PFSK-1 (cell line): ENCODE measurements around the gene SF3A2.
A peak's percentile ranks its signal among the peaks of the same experiment; 100 is the strongest.

ENCODE experiments used
- FOXP2 ChIP-seq: optimal IDR thresholded peaks from 2 replicates; pipeline ENCODE3; 2011; ENCODE audit warnings: borderline replicate concordance, control low read depth, inconsistent platforms; ENCODE audit not compliant: insufficient read depth; ENCODE audit errors: extremely low read length, extremely low read depth
- POLR2AphosphoS5 ChIP-seq: IDR thresholded peaks from 2 replicates; pipeline ENCODE4 v1.6.1; 2012; ENCODE audit warnings: low read depth, mild to moderate bottlenecking, control low read depth, low read length, moderate library complexity
- SIN3A ChIP-seq: IDR thresholded peaks from 2 replicates; pipeline ENCODE4 v1.6.1; 2012; ENCODE audit warnings: mild to moderate bottlenecking, low read length, moderate library complexity, borderline replicate concordance; ENCODE audit not compliant: insufficient read depth
- TAF1 ChIP-seq: IDR thresholded peaks from 2 replicates; pipeline ENCODE4 v1.6.1; 2012; ENCODE audit warnings: low read length, control low read depth, borderline replicate concordance; ENCODE audit not compliant: insufficient read depth
- TF ChIP-seq, protein P1 (sequence below), 2 experiments: IDR thresholded peaks; 2 replicates each; pipeline versions ENCODE4 v1.6.1 to v1.8.0; 2011 to 2012; ENCODE audit warnings: low read depth in 2 of 2, low read length in 2 of 2, control low read depth in 1 of 2, inconsistent platforms in 1 of 2, mild to moderate bottlenecking in 1 of 2, moderate library complexity in 1 of 2; ENCODE audit not compliant: insufficient read depth in 1 of 2

The SF3A2 gene

DNA sequence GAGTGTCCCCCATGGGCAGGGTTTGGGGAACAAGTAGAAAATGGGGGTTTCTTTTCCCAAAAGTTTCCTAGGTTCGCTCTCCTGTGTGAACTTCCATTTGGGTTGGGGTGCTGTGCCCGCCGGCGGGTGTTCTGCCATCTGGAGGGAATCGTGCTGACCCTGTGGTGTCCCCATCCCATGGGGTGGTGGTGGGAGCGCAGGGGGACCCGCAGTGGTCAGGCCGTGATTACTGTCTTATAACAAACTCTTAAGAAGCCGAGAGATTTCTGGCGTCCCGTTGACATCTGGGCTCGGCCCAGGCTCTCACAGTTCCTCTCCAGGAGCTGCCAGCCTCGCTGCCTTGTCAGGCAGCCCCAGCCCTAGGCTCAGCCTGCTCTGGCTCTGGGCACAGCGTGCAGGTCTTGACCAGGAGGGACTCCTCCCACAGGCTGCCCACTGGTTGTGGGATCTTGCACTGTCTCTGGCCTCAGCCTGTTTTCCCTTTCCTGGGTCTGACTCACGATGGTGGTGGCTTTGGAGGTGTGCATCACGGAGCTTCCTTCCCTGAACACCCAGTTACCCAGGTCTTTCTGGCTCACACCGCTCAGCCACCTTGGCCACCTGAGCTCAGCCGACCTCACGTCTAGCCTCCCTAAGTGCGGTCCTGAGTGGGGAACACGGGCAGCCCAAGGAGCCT is 35.0 kb upstream of the SF3A2 start:
- TF ChIP-seq FOXP2 (no peak), SIN3A (no peak), TAF1 (no peak), POLR2AphosphoS5 (no peak)
- TF ChIP-seq, protein P1, sequence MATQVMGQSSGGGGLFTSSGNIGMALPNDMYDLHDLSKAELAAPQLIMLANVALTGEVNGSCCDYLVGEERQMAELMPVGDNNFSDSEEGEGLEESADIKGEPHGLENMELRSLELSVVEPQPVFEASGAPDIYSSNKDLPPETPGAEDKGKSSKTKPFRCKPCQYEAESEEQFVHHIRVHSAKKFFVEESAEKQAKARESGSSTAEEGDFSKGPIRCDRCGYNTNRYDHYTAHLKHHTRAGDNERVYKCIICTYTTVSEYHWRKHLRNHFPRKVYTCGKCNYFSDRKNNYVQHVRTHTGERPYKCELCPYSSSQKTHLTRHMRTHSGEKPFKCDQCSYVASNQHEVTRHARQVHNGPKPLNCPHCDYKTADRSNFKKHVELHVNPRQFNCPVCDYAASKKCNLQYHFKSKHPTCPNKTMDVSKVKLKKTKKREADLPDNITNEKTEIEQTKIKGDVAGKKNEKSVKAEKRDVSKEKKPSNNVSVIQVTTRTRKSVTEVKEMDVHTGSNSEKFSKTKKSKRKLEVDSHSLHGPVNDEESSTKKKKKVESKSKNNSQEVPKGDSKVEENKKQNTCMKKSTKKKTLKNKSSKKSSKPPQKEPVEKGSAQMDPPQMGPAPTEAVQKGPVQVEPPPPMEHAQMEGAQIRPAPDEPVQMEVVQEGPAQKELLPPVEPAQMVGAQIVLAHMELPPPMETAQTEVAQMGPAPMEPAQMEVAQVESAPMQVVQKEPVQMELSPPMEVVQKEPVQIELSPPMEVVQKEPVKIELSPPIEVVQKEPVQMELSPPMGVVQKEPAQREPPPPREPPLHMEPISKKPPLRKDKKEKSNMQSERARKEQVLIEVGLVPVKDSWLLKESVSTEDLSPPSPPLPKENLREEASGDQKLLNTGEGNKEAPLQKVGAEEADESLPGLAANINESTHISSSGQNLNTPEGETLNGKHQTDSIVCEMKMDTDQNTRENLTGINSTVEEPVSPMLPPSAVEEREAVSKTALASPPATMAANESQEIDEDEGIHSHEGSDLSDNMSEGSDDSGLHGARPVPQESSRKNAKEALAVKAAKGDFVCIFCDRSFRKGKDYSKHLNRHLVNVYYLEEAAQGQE (IDR thresholded peaks at IDR 0.05; ENCODE audit: insufficient read depth in 1 of 2, low read depth in 2 of 2, low read length in 2 of 2) = no peak

GRCh38 chr19:2202366-2202765 is 34.3 kb upstream of the SF3A2 start:
- no peak for TF ChIP-seq TAF1
- no peak for TF ChIP-seq FOXP2
- no peak for TF ChIP-seq SIN3A
- TF ChIP-seq, protein P1 (IDR thresholded peaks at IDR 0.05; ENCODE audit: insufficient read depth in 1 of 2, low read depth in 2 of 2, low read length in 2 of 2) = no peak
- TF ChIP-seq POLR2AphosphoS5 = no peak

DNA sequence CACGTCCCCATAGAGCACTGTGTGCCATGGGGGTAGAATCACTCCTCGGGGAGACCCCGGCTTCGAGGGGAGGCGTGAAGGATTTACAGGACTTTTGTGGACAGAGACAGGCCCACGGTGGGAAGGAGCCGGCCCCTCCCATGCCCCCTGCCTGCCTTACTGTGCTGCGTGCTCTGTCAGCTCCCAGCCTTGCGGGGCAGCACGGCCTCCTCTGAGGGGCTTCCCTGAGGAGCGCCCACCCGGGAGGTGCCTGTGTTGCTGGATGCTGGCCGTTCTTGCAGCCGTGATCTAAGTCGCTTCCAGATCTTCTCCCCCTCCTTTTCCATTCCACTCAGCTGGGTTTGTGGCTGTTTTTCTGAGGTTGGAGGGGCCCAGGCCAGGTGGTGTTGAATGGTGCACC is 29.6 kb upstream of the SF3A2 start:
- TF ChIP-seq POLR2AphosphoS5 = no peak
- no peak for TF ChIP-seq TAF1
- no peak for TF ChIP-seq FOXP2
- TF ChIP-seq, protein P1 (IDR thresholded peaks at IDR 0.05; ENCODE audit: insufficient read depth in 1 of 2, low read depth in 2 of 2, low read length in 2 of 2) = no peak
- no peak for TF ChIP-seq SIN3A

DNA sequence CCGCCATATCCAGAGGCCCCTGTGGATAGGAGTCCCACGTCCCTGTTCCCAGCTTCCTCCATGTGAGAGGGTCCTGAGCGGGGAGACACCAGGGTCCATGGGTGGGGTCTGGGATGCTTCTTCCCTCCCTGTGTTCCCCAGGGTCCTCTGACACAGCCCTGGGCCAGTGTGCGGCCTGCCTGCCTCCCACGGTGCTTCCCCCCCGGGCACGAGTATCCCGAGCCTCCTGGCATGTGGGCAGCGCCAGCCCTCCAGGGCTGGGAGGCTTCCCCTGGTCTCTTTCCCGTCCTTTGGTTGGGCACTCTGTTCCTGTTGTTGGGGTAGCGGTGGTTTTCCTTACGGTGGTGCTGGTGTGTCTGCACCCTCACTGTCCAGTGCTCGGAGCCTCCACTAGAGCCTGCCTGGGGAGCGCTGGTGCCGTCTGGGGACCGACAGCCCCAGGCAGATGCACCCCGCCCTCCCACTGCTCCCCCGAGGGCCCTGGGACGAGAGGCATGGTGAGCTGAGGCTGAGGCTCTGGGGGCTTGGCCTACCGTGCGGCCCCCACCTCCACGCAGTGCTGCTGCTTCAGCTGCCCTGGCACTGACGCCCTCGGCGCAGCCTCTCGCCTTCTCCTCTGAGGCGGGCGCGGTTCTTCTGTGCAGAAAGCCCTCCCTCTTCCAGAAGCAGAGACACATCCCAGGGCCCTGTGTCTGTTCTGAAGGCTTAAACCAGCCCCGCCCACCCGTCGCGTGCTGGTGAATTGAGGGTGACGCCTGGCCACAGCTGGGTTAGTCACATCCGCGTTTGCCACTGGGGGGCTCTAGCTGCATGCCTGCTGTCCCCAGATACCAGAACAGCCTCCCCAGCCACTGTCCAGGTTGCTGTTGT is 28.4 kb upstream of the SF3A2 start:
- peak; percentile 75 for TF ChIP-seq FOXP2
- no peak for TF ChIP-seq TAF1
- TF ChIP-seq, protein P1 (IDR thresholded peaks at IDR 0.05; ENCODE audit: insufficient read depth in 1 of 2, low read depth in 2 of 2, low read length in 2 of 2) = no peak
- no peak for TF ChIP-seq POLR2AphosphoS5
- TF ChIP-seq SIN3A = no peak
